Type B pancreatic cell (in vitro differentiated cells): ENCODE measurements around the gene GBA2. TPM values are rescaled to one million over a fixed set of nuclear protein-coding genes. Genes with fewer than 3 reads are reported as not detected.

ENCODE experiments used
- DNase-seq: peaks from one replicate; pipeline ENCODE4 v3.0.0; 2021; ENCODE audit warnings: mixed read lengths; ENCODE audit not compliant: unreplicated experiment; ENCODE audit errors: extremely low spot score
- H3K27ac Mint-ChIP-seq: 2 replicates; pipeline ENCODE4 v1.8.0; 2021; ENCODE audit warnings: mild to moderate bottlenecking, mixed read lengths
- H3K27me3 Mint-ChIP-seq: 2 replicates; pipeline ENCODE4 v1.8.0; 2021; ENCODE audit warnings: mixed read lengths
- H3K36me3 Mint-ChIP-seq: 2 replicates; pipeline ENCODE4 v1.8.0; 2021; ENCODE audit warnings: mixed read lengths
- H3K4me1 Mint-ChIP-seq: one replicate; pipeline ENCODE4 v1.8.0; 2021; ENCODE audit warnings: mixed read lengths; ENCODE audit not compliant: unreplicated experiment
- H3K4me3 Mint-ChIP-seq: 2 replicates; pipeline ENCODE4 v1.8.0; 2021; ENCODE audit warnings: mild to moderate bottlenecking, mixed read lengths
- H3K9me3 Mint-ChIP-seq: 2 replicates; pipeline ENCODE4 v1.8.0; 2021; ENCODE audit warnings: mixed read lengths
- CTCF ChIP-seq: fragments of 200-600 bp; sonication (generic); conservative IDR thresholded peaks from 2 replicates; pipeline ENCODE4 v1.5.0; 2021; ENCODE audit warnings: antibody characterized with exemption, mild to moderate bottlenecking
- total RNA-seq: library from RNA; stranded (reverse); gene quantifications from 2 replicates; pipeline ENCODE4 v1.2.1, GENCODE V29; 2021; ENCODE audit warnings: low replicate concordance

Gene GBA2
- total RNA-seq, 1 donor from 2014 or later, result 100 TPM

GRCh38 chr9:35690614-35691333 is 58.3 kb downstream of the GBA2 start:
- Mint-ChIP-seq H3K4me3 (peak overlapping the region; percentile 91), H3K27ac (peak overlapping the region; percentile 66), H3K4me1 (peaks cover 34% of the 10 kb centered on the region), H3K27me3 (no peaks in the 10 kb centered on the region), H3K9me3 (no peaks in the 10 kb centered on the region), H3K36me3 (peaks cover 10% of the 10 kb centered on the region)
- no peak for TF ChIP-seq CTCF
- DNase-seq, result no peak

- Mint-ChIP-seq H3K27ac (no peak overlapping the region), H3K9me3 (no peaks in the 10 kb centered on the region)
These were observed 58.8 kb downstream of the GBA2 start for GRCh38 chr9:35690294-35690613.

GRCh38 chr9:35689542-35690293 is 59.3 kb downstream of the GBA2 start, which contains the start of gene TPM2:
TSS of gene TPM2 (minus strand) at chr9:35689925. CDS start at chr9:35689817, 108 bp downstream.
- H3K4me3 Mint-ChIP-seq, result peak within 1 kb of the TSS; percentile 91
- DNase-seq, result peak; percentile 80
- peaks cover 34% of the 10 kb centered on the region for H3K4me1 Mint-ChIP-seq
- H3K36me3 Mint-ChIP-seq, result peaks cover 10% of the 10 kb centered on the region
- TF ChIP-seq CTCF, result no peak
- no peaks in the 10 kb centered on the region for H3K9me3 Mint-ChIP-seq
- no peaks in the 10 kb centered on the region for H3K27me3 Mint-ChIP-seq
- peak within 1 kb of the TSS; percentile 74 for H3K27ac Mint-ChIP-seq

More at GRCh38 chr9:35690294-35690613, 58.8 kb downstream of the GBA2 start:
- H3K27me3 Mint-ChIP-seq, result no peaks in the 10 kb centered on the region
- peaks cover 10% of the 10 kb centered on the region for H3K36me3 Mint-ChIP-seq
- no peak for TF ChIP-seq CTCF
- H3K4me1 Mint-ChIP-seq, result peaks cover 34% of the 10 kb centered on the region
- no peak for DNase-seq
- peak overlapping the region; percentile 84 for H3K4me3 Mint-ChIP-seq

GRCh38 chr9:35688558-35689541 is 60.2 kb downstream of the GBA2 start:
- H3K27me3 Mint-ChIP-seq, result no peaks in the 10 kb centered on the region
- no peak for DNase-seq
- peaks cover 10% of the 10 kb centered on the region for H3K36me3 Mint-ChIP-seq
- no peaks in the 10 kb centered on the region for H3K9me3 Mint-ChIP-seq
- H3K27ac Mint-ChIP-seq, result peak overlapping the region; percentile 74
- peak overlapping the region; percentile 90 for H3K4me3 Mint-ChIP-seq
- H3K4me1 Mint-ChIP-seq, result peaks cover 34% of the 10 kb centered on the region
- TF ChIP-seq CTCF, result no peak

GRCh38 chr9:35687972-35688557 is 61.0 kb downstream of the GBA2 start:
- peaks cover 34% of the 10 kb centered on the region for H3K4me1 Mint-ChIP-seq
- H3K27ac Mint-ChIP-seq, result no peak overlapping the region
- H3K9me3 Mint-ChIP-seq, result no peaks in the 10 kb centered on the region
- peaks cover 16% of the 10 kb centered on the region for H3K36me3 Mint-ChIP-seq
- peak overlapping the region; percentile 90 for H3K4me3 Mint-ChIP-seq
- DNase-seq, result no peak
- no peak for TF ChIP-seq CTCF
- no peaks in the 10 kb centered on the region for H3K27me3 Mint-ChIP-seq
